HepG2 (cell line): Measurements from ENCODE around the gene ACADVL. TPM values are rescaled to one million over a fixed set of nuclear protein-coding genes. Genes with fewer than 3 reads are reported as not detected.

Source experiments
- ATF7-NPFF ChIP-seq: sonication (generic); formaldehyde crosslinking; IDR thresholded peaks from 2 replicates; pipeline ENCODE4 v1.8.1; 2023; ENCODE audit warnings: mild to moderate bottlenecking, low read depth, missing genetic modification reagents, moderate library complexity
- IRF2 ChIP-seq: IDR thresholded peaks from 2 replicates; pipeline ENCODE4 v1.6.1; 2018; ENCODE audit warnings: missing genetic modification reagents, missing compliant biosample characterization
- KLF9 ChIP-seq: IDR thresholded peaks from 2 replicates; pipeline ENCODE4 v1.6.1; 2016; ENCODE audit warnings: low read depth
- NKX3-1 ChIP-seq: sonication (generic); formaldehyde crosslinking; IDR thresholded peaks from 2 replicates; pipeline ENCODE4 v1.5.0; 2020; ENCODE audit warnings: missing genetic modification reagents
- SNRNP70 ChIP-seq: fragments of 200-400 bp; formaldehyde crosslinking; IDR thresholded peaks from 2 replicates; pipeline ENCODE4 v1.6.1; 2017; ENCODE audit warnings: mild to moderate bottlenecking, low read depth, low read length, moderate library complexity
- SP140L ChIP-seq: sonication (generic); formaldehyde crosslinking; IDR thresholded peaks from 2 replicates; pipeline ENCODE4 v1.4.0; 2020; ENCODE audit warnings: missing genetic modification reagents, borderline replicate concordance
- TP53 ChIP-seq: sonication (generic); formaldehyde crosslinking; conservative IDR thresholded peaks from 2 replicates; pipeline ENCODE4 v1.4.0; 2020; ENCODE audit warnings: missing genetic modification reagents
- XBP1 ChIP-seq: sonication (generic); formaldehyde crosslinking; IDR thresholded peaks from 2 replicates; pipeline ENCODE4 v1.5.0; 2020; ENCODE audit warnings: missing genetic modification reagents
- ZBTB21 ChIP-seq: sonication (generic); formaldehyde crosslinking; IDR thresholded peaks from 2 replicates; pipeline ENCODE4 v1.4.0; 2020; ENCODE audit warnings: missing genetic modification reagents
- ZMAT3 ChIP-seq: sonication (generic); formaldehyde crosslinking; conservative IDR thresholded peaks from 2 replicates; pipeline ENCODE4 v1.7.0; 2021; ENCODE audit warnings: missing genetic modification reagents
- ZMYM3 ChIP-seq: sonication (generic); formaldehyde crosslinking; IDR thresholded peaks from 2 replicates; pipeline ENCODE4 v1.5.1; 2020; ENCODE audit warnings: mild to moderate bottlenecking, missing genetic modification reagents
- ZNF260 ChIP-seq: sonication (generic); formaldehyde crosslinking; IDR thresholded peaks from 2 replicates; pipeline ENCODE4 v1.4.0; 2020; ENCODE audit warnings: missing genetic modification reagents, low read depth, mild to moderate bottlenecking, borderline replicate concordance
- ZSCAN12 ChIP-seq: sonication (generic); formaldehyde crosslinking; IDR thresholded peaks from 2 replicates; pipeline ENCODE4 v1.9.0; 2021; ENCODE audit warnings: mild to moderate bottlenecking, missing genetic modification reagents
- polyA plus RNA-seq, 8 experiments: library from polyadenylated mRNA; depleted of rRNA in 3 of 8; stranded (reverse) in 7 of 8; unstranded in 1 of 8; fragments of >200 nt; fragmentation: Illumina TruSeq in 4 of 8; extraction: Trizol in 4 of 8; gene quantifications; 2 replicates each; pipeline versions ENCODE4 v1.2.1 to v1.2.3, GENCODE V29; 2011 to 2016; ENCODE audit warnings: low read depth in 4 of 8, missing spikeins in 1 of 8, mixed read lengths in 1 of 8; ENCODE audit not compliant: insufficient read depth in 1 of 8
- total RNA-seq, 5 experiments: library from RNA; depleted of rRNA; stranded (reverse); fragments of >200 nt; fragmentation: Illumina TruSeq; extraction: Trizol; gene quantifications; 2 replicates each; pipeline ENCODE4 v1.2.3, GENCODE V29; 2016; ENCODE audit warnings: low read depth in 1 of 5
- TF ChIP-seq, protein P1 (sequence below): sonication (generic); formaldehyde crosslinking; IDR thresholded peaks from 2 replicates; pipeline ENCODE4 v1.4.0; 2020; ENCODE audit warnings: missing genetic modification reagents
- TF ChIP-seq, protein P2 (sequence below): sonication (generic); formaldehyde crosslinking; conservative IDR thresholded peaks from 2 replicates; pipeline ENCODE4 v1.8.0; 2022; ENCODE audit warnings: missing genetic modification reagents
- TF ChIP-seq, protein P3 (sequence below): sonication (generic); formaldehyde crosslinking; IDR thresholded peaks from 2 replicates; pipeline ENCODE4 v1.4.0; 2020; ENCODE audit warnings: missing genetic modification reagents; ENCODE audit errors: not compliant biosample characterization
- TF ChIP-seq, protein P4 (sequence below): sonication (generic); formaldehyde crosslinking; IDR thresholded peaks from 2 replicates; pipeline ENCODE4 v1.4.0; 2020; ENCODE audit warnings: missing genetic modification reagents, borderline replicate concordance
- TF ChIP-seq, protein P5 (sequence below): sonication (generic); formaldehyde crosslinking; IDR thresholded peaks from 2 replicates; pipeline ENCODE4 v1.5.0; 2020; ENCODE audit warnings: mild to moderate bottlenecking, missing genetic modification reagents
- TF ChIP-seq, protein P6 (sequence below): sonication (generic); formaldehyde crosslinking; IDR thresholded peaks from 2 replicates; pipeline ENCODE4 v1.8.1; 2023; ENCODE audit warnings: missing genetic modification reagents, mild to moderate bottlenecking, borderline replicate concordance
- TF ChIP-seq, protein P7 (sequence below): sonication (generic); formaldehyde crosslinking; IDR thresholded peaks from 2 replicates; pipeline ENCODE4 v1.8.1; 2023; ENCODE audit warnings: mild to moderate bottlenecking, moderate library complexity, missing genetic modification reagents

The ACADVL gene
- total and polyA plus RNA-seq, 2 of the 13 experiments (the other 11 are each of a cell fraction or from before 2014, with no cell fraction given) = 219 to 412 TPM

DNA sequence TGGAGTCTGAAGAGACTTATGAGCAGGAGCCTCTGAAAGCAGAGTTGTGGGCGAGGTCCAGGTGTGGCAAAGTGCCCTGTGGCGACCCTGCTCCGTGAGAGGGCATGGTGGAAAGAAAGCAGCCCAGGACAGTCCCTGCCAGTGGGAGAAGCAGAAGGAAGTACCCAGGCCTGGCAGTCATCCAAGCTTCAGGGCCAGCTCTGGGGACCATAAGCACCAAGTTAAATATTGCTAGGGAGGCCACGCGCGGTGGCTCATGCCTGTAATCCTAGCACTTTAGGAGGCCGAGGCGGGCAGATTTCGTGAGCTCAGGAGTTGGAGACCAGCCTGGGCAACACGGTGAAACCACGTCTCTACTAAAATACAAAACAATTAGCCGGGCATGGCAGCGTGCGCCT, 35.6 kb upstream of the ACADVL start (continued):
- TF ChIP-seq, protein P1, sequence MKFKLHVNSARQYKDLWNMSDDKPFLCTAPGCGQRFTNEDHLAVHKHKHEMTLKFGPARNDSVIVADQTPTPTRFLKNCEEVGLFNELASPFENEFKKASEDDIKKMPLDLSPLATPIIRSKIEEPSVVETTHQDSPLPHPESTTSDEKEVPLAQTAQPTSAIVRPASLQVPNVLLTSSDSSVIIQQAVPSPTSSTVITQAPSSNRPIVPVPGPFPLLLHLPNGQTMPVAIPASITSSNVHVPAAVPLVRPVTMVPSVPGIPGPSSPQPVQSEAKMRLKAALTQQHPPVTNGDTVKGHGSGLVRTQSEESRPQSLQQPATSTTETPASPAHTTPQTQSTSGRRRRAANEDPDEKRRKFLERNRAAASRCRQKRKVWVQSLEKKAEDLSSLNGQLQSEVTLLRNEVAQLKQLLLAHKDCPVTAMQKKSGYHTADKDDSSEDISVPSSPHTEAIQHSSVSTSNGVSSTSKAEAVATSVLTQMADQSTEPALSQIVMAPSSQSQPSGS (CRISPR knock-in tag) = no peak
- TF ChIP-seq, protein P2, sequence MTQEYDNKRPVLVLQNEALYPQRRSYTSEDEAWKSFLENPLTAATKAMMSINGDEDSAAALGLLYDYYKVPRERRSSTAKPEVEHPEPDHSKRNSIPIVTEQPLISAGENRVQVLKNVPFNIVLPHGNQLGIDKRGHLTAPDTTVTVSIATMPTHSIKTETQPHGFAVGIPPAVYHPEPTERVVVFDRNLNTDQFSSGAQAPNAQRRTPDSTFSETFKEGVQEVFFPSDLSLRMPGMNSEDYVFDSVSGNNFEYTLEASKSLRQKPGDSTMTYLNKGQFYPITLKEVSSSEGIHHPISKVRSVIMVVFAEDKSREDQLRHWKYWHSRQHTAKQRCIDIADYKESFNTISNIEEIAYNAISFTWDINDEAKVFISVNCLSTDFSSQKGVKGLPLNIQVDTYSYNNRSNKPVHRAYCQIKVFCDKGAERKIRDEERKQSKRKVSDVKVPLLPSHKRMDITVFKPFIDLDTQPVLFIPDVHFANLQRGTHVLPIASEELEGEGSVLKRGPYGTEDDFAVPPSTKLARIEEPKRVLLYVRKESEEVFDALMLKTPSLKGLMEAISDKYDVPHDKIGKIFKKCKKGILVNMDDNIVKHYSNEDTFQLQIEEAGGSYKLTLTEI (CRISPR knock-in tag) = no peak
- TF ChIP-seq, protein P3, sequence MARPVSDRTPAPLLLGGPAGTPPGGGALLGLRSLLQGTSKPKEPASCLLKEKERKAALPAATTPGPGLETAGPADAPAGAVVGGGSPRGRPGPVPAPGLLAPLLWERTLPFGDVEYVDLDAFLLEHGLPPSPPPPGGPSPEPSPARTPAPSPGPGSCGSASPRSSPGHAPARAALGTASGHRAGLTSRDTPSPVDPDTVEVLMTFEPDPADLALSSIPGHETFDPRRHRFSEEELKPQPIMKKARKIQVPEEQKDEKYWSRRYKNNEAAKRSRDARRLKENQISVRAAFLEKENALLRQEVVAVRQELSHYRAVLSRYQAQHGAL = no peak
- TF ChIP-seq ZBTB21 (CRISPR knock-in tag) = no peak
- TF ChIP-seq ZSCAN12 (CRISPR knock-in tag) = no peak
- TF ChIP-seq, protein P4, sequence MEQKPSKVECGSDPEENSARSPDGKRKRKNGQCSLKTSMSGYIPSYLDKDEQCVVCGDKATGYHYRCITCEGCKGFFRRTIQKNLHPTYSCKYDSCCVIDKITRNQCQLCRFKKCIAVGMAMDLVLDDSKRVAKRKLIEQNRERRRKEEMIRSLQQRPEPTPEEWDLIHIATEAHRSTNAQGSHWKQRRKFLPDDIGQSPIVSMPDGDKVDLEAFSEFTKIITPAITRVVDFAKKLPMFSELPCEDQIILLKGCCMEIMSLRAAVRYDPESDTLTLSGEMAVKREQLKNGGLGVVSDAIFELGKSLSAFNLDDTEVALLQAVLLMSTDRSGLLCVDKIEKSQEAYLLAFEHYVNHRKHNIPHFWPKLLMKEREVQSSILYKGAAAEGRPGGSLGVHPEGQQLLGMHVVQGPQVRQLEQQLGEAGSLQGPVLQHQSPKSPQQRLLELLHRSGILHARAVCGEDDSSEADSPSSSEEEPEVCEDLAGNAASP (CRISPR knock-in tag) = peak; percentile 25; the same call in 1 of the 2 replicates
- TF ChIP-seq, protein P5, sequence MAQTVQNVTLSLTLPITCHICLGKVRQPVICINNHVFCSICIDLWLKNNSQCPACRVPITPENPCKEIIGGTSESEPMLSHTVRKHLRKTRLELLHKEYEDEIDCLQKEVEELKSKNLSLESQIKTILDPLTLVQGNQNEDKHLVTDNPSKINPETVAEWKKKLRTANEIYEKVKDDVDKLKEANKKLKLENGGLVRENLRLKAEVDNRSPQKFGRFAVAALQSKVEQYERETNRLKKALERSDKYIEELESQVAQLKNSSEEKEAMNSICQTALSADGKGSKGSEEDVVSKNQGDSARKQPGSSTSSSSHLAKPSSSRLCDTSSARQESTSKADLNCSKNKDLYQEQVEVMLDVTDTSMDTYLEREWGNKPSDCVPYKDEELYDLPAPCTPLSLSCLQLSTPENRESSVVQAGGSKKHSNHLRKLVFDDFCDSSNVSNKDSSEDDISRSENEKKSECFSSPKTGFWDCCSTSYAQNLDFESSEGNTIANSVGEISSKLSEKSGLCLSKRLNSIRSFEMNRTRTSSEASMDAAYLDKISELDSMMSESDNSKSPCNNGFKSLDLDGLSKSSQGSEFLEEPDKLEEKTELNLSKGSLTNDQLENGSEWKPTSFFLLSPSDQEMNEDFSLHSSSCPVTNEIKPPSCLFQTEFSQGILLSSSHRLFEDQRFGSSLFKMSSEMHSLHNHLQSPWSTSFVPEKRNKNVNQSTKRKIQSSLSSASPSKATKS (CRISPR knock-in tag) = no peak
- no peak for TF ChIP-seq ATF7-NPFF (CRISPR knock-in tag)
- no peak for TF ChIP-seq SNRNP70
- TF ChIP-seq ZMAT3 = 0 out of 2 replicates have a peak, but pooled peaks have one; percentile 30
- no peak for TF ChIP-seq SP140L
- TF ChIP-seq, protein P6, sequence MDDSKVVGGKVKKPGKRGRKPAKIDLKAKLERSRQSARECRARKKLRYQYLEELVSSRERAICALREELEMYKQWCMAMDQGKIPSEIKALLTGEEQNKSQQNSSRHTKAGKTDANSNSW = no peak
- TF ChIP-seq, protein P7, sequence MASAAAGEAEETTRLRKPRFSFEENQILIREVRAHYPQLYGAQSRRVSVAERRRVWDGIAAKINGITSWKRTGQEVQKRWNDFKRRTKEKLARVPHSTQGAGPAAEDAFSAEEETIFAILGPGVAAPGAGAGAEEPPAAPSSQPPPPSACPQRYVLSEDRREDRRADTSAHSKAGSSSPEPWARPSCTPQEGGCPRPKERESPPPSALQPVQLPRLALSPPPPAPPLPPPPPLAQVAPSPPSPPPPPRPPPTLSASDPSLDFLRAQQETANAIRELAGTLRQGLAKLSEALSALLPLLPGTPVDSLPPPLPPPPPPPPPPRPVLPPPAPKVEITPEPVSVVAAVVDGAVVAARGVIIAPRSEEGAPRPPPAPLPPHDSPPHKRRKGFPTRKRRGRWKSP (CRISPR knock-in tag) = no peak
- no peak for TF ChIP-seq KLF9 (CRISPR knock-in tag)
- TF ChIP-seq IRF2 = peak; percentile 58; the same call in 1 of the 2 replicates
- TF ChIP-seq ZNF260 = no peak
- no peak for TF ChIP-seq XBP1 (CRISPR knock-in tag)
- TF ChIP-seq TP53 (CRISPR knock-in tag) = 0 out of 2 replicates have a peak, but pooled peaks have one; percentile 16
- no peak for TF ChIP-seq NKX3-1 (CRISPR knock-in tag)
- TF ChIP-seq ZMYM3 (CRISPR knock-in tag) = 0 out of 2 replicates have a peak, but pooled peaks have one; percentile 37
